H9 (cell line): ENCODE data around the gene PRKAR2A. TPM values are rescaled to one million over a fixed set of nuclear protein-coding genes. Genes with fewer than 3 reads are reported as not detected.

Experiments
- DNase-seq: peaks from one replicate; pipeline ENCODE4 v3.0.0-alpha.2; 2017
- H2AFZ ChIP-seq: one replicate; pipeline ENCODE4 v1.6.1; 2013; ENCODE audit warnings: mild to moderate bottlenecking, low read length, control low read depth, moderate library complexity
- H2AK5ac ChIP-seq: 2 replicates; pipeline ENCODE4 v1.6.1; 2013; ENCODE audit warnings: low read length, control low read depth, mixed read lengths; ENCODE audit not compliant: insufficient read length
- H2BK120ac ChIP-seq: one replicate; pipeline ENCODE4 v1.6.1; 2013; ENCODE audit warnings: low read depth, mild to moderate bottlenecking, low read length, control low read depth, inconsistent platforms; ENCODE audit not compliant: poor library complexity, severe bottlenecking
- H2BK12ac ChIP-seq: 2 replicates; pipeline ENCODE4 v1.6.1; 2013; ENCODE audit warnings: low read length, control low read depth, mixed read lengths, low read depth; ENCODE audit not compliant: insufficient read length
- H2BK15ac ChIP-seq: 2 replicates; pipeline ENCODE4 v1.6.1; 2013; ENCODE audit warnings: low read depth, low read length, control low read depth
- H2BK20ac ChIP-seq: one replicate; pipeline ENCODE4 v1.6.1; 2013; ENCODE audit warnings: low read depth, mild to moderate bottlenecking, low read length, control low read depth, inconsistent platforms; ENCODE audit not compliant: poor library complexity, severe bottlenecking
- H2BK5ac ChIP-seq: 2 replicates; pipeline ENCODE4 v1.6.1; 2013; ENCODE audit warnings: low read length, control low read depth, mixed read lengths; ENCODE audit not compliant: insufficient read length
- H3K14ac ChIP-seq: 2 replicates; pipeline ENCODE4 v1.6.1; 2013; ENCODE audit warnings: low read length, control low read depth; ENCODE audit not compliant: insufficient read depth
- H3K18ac ChIP-seq: 2 replicates; pipeline ENCODE4 v1.6.1; 2013; ENCODE audit warnings: low read depth, mild to moderate bottlenecking, mixed read lengths, low read length, control low read depth; ENCODE audit not compliant: insufficient read length
- H3K23ac ChIP-seq: 2 replicates; pipeline ENCODE4 v1.6.1; 2013; ENCODE audit warnings: low read length, control low read depth, mixed read lengths, low read depth; ENCODE audit not compliant: insufficient read length
- H3K23me2 ChIP-seq: 2 replicates; pipeline ENCODE4 v1.6.1; 2013; ENCODE audit warnings: low read depth, mild to moderate bottlenecking, mixed read lengths, low read length, control low read depth; ENCODE audit not compliant: insufficient read length, poor library complexity, severe bottlenecking
- H3K27ac ChIP-seq: 2 replicates; pipeline ENCODE4 v1.5.1; 2013; ENCODE audit warnings: low read length, control low read depth, mixed read lengths, low read depth; ENCODE audit not compliant: insufficient read length
- H3K27me3 ChIP-seq: 2 replicates; pipeline ENCODE4 v1.6.1; 2013; ENCODE audit warnings: low read length, control low read depth, inconsistent platforms; ENCODE audit not compliant: insufficient read depth
- H3K4ac ChIP-seq: 2 replicates; pipeline ENCODE4 v1.6.1; 2013; ENCODE audit warnings: low read depth, mild to moderate bottlenecking, control low read depth, inconsistent platforms, low read length, moderate library complexity
- H3K4me1 ChIP-seq: 2 replicates; pipeline ENCODE4 v1.6.1; 2013; ENCODE audit warnings: low read length, control low read depth, inconsistent platforms; ENCODE audit not compliant: insufficient read depth
- H3K4me2 ChIP-seq: 2 replicates; pipeline ENCODE4 v1.6.1; 2013; ENCODE audit warnings: low read length, control low read depth, mixed read lengths; ENCODE audit not compliant: insufficient read length, insufficient read depth
- H3K56ac ChIP-seq: 2 replicates; pipeline ENCODE4 v1.6.1; 2013; ENCODE audit warnings: low read depth, mild to moderate bottlenecking, mixed read lengths, low read length, control low read depth; ENCODE audit not compliant: insufficient read length
- H3K79me1 ChIP-seq: 2 replicates; pipeline ENCODE4 v1.6.1; 2013; ENCODE audit warnings: low read depth, mild to moderate bottlenecking, moderate library complexity, low read length, control low read depth, inconsistent platforms; ENCODE audit not compliant: insufficient read depth, poor library complexity, severe bottlenecking
- H3K79me2 ChIP-seq: 2 replicates; pipeline ENCODE4 v1.6.1; 2013; ENCODE audit warnings: low read length, control low read depth, inconsistent platforms; ENCODE audit not compliant: insufficient read depth
- H3K9ac ChIP-seq: 2 replicates; pipeline ENCODE4 v1.6.1; 2013; ENCODE audit warnings: low read length, control low read depth, mixed read lengths; ENCODE audit not compliant: insufficient read length; ENCODE audit errors: extremely low read depth
- H3K9me3 ChIP-seq: one replicate; pipeline ENCODE4 v1.6.1; 2013; ENCODE audit warnings: low read depth, low read length, inconsistent platforms; ENCODE audit not compliant: control insufficient read depth
- H3T11ph ChIP-seq: one replicate; pipeline ENCODE4 v1.6.1; 2013; ENCODE audit warnings: mild to moderate bottlenecking, low read length, control low read depth, inconsistent platforms
- H4K20me1 ChIP-seq: one replicate; pipeline ENCODE4 v1.6.1; 2013; ENCODE audit not compliant: control insufficient read depth, insufficient read length, insufficient read depth
- H4K5ac ChIP-seq: 2 replicates; pipeline ENCODE4 v1.6.1; 2013; ENCODE audit warnings: low read depth, mild to moderate bottlenecking, mixed read lengths, low read length, control low read depth; ENCODE audit not compliant: insufficient read length
- H4K8ac ChIP-seq: replicated peaks from 2 replicates; pipeline ENCODE4 v1.6.1; 2013; ENCODE audit warnings: low read length, control low read depth, mixed read lengths, low read depth; ENCODE audit not compliant: insufficient read length
- H4K91ac ChIP-seq: 2 replicates; pipeline ENCODE4 v1.6.1; 2013; ENCODE audit warnings: low read depth, mild to moderate bottlenecking, moderate library complexity, mixed read lengths, low read length, control low read depth; ENCODE audit not compliant: insufficient read length
- H3K27ac Mint-ChIP-seq, 3 experiments: 2 replicates in 2 of 3; 3 replicates in 1 of 3; pipeline ENCODE4 v1.8.0; 2020 to 2021; ENCODE audit warnings: mixed read lengths in 3 of 3, mild to moderate bottlenecking in 1 of 3, moderate library complexity in 1 of 3
- H3K27me3 Mint-ChIP-seq: 2 replicates; pipeline ENCODE4 v1.8.0; 2021; ENCODE audit warnings: low read depth, mild to moderate bottlenecking, moderate library complexity, mixed read lengths
- H3K36me3 Mint-ChIP-seq, 3 experiments: 2 replicates in 2 of 3; 3 replicates in 1 of 3; pipeline ENCODE4 v1.8.0; 2020 to 2021; ENCODE audit warnings: low read depth in 3 of 3, mixed read lengths in 3 of 3; ENCODE audit not compliant: insufficient read depth in 1 of 3
- H3K4me1 Mint-ChIP-seq, 2 experiments: 2 replicates each; pipeline ENCODE4 v1.8.0; 2020; ENCODE audit warnings: mixed read lengths in 2 of 2
- H3K4me3 Mint-ChIP-seq, 2 experiments: 2 replicates in 1 of 2; 3 replicates in 1 of 2; pipeline ENCODE4 v1.8.0; 2020 to 2021; ENCODE audit warnings: mild to moderate bottlenecking in 2 of 2, mixed read lengths in 2 of 2, moderate library complexity in 1 of 2
- H3K9me3 Mint-ChIP-seq, 2 experiments: 2 replicates in 1 of 2; 3 replicates in 1 of 2; pipeline ENCODE4 v1.8.0; 2020; ENCODE audit warnings: mild to moderate bottlenecking in 2 of 2, mixed read lengths in 2 of 2, moderate library complexity in 1 of 2
- WGBS: extraction: QIAGEN DNeasy Blood & Tissue Kit; methylation state at CpG from one replicate; pipeline ENCODE4 v1.1.7; 2013; ENCODE audit warnings: missing lambda C conversion rate, low lambda C conversion rate, mixed read lengths; ENCODE audit not compliant: insufficient read length; ENCODE audit errors: extremely low coverage; 5-methylcytosine and 5-hydroxymethylcytosine counted together
- total RNA-seq: library from RNA; stranded (reverse); gene quantifications from 2 replicates; pipeline ENCODE4 v1.2.1, GENCODE V29; 2021
- TF ChIP-seq, protein P1 (sequence below): fragments of 200-600 bp; sonication (generic); conservative IDR thresholded peaks from 3 replicates; pipeline ENCODE4 v1.8.0; 2021; ENCODE audit warnings: antibody characterized with exemption, mild to moderate bottlenecking

The PRKAR2A gene
- total RNA-seq, 1 experiment from 2014 or later: 39.1 TPM

DNA sequence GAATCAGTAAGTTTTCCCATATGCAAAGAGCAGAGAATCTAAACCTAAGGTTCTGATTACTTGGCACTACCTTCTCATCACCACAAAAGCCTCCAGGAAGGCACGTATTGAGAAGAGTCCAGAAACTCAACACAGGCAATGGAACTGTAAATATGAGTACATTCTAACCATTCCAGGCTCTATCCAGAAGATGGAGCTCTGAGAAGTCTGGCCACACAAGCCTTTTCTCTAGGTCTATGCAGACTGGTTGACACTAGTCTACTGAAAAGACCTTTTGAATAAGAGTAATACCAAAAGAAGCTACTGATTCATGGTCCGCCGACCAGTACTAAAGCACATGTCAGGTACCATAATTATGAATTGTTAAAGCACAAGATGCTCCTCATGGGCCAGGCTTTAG is 149.7 kb downstream of the PRKAR2A start:
- Histone ChIP-seq H3K56ac (no peak overlapping the region), H2AK5ac (no peak overlapping the region), H3K18ac (no peak overlapping the region), H3K79me1 (peaks cover 12% of the 10 kb centered on the region), H2BK12ac (no peak overlapping the region), H2BK5ac (no peak overlapping the region), H3K27ac (no peak overlapping the region), H3K9ac (no peak overlapping the region), H3K23me2 (no peaks in the 10 kb centered on the region), H3T11ph (no peak overlapping the region), H3K4me1 (no peaks in the 10 kb centered on the region; the same call in 1 of the 2 replicates), H3K4ac (no peak overlapping the region), H2BK120ac (no peak overlapping the region), H3K9me3 (no peaks in the 10 kb centered on the region), H4K20me1 (peaks cover 2% of the 10 kb centered on the region), H2BK15ac (no peak overlapping the region), H3K4me2 (no peak overlapping the region), H3K14ac (no peak overlapping the region), H4K91ac (no peak overlapping the region), H4K5ac (no peak overlapping the region), H3K23ac (no peak overlapping the region), H3K27me3 (no peaks in the 10 kb centered on the region), H2AFZ (no peak overlapping the region), H3K79me2 (peaks cover 38% of the 10 kb centered on the region; the same call in 1 of the 2 replicates), H2BK20ac (no peak overlapping the region), H4K8ac (no peak overlapping the region)
- no peaks in the 10 kb centered on the region for H3K9me3 Mint-ChIP-seq
- TF ChIP-seq, protein P1, sequence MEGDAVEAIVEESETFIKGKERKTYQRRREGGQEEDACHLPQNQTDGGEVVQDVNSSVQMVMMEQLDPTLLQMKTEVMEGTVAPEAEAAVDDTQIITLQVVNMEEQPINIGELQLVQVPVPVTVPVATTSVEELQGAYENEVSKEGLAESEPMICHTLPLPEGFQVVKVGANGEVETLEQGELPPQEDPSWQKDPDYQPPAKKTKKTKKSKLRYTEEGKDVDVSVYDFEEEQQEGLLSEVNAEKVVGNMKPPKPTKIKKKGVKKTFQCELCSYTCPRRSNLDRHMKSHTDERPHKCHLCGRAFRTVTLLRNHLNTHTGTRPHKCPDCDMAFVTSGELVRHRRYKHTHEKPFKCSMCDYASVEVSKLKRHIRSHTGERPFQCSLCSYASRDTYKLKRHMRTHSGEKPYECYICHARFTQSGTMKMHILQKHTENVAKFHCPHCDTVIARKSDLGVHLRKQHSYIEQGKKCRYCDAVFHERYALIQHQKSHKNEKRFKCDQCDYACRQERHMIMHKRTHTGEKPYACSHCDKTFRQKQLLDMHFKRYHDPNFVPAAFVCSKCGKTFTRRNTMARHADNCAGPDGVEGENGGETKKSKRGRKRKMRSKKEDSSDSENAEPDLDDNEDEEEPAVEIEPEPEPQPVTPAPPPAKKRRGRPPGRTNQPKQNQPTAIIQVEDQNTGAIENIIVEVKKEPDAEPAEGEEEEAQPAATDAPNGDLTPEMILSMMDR: no peak
- H3K27ac Mint-ChIP-seq: peak overlapping the region in 1 of 3 experiments; percentile 76; a peak in 1 of 7 replicates
- DNase-seq: no peak
- WGBS: no CpG with 5 or more reads among the region's 3 CpGs
- H3K4me1 Mint-ChIP-seq: peaks cover 33 to 40% of the 10 kb centered on the region in 2 experiments
- H3K4me3 Mint-ChIP-seq: no peak overlapping the region
- H3K27me3 Mint-ChIP-seq: no peaks in the 10 kb centered on the region
- H3K36me3 Mint-ChIP-seq: peaks cover 46 to 67% (median 59%) of the 10 kb centered on the region in 3 experiments
